ENCODE results near the gene LPP. TPM values are rescaled to one million over a fixed set of nuclear protein-coding genes. Genes with fewer than 3 reads are reported as not detected.
A peak's percentile ranks its signal among the peaks of the same experiment; 100 is the strongest.

LPP gene
- polyA plus RNA-seq, 2 donors: 10.5 to 12.9 TPM

DNA sequence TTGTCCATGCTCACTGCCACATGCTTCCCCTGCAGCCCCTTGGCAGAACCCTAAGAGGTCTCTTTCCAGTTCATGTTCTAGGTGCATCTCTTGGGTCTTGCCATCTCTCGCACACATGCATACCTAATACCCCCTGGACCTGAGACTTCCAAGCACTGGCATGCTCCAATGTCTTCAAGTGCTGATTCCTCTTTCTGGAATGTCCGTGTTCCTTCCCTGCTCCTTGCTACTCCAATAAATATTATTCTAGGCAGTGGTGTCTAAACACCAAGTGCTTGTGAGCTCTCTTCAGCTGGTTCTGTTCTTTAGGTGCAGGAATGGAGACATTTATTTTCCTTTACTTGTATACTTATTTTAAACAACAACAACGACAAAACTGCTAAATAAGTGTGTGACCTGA lies 370.1 kb downstream of the LPP start:
- Histone ChIP-seq H3K4me1 (ENCODE audit: control insufficient read depth in 2 of 2, insufficient read depth in 2 of 2, low read length in 1 of 2) (peaks cover 0 to 2% of the 10 kb centered on the region in 2 donors), H3K4me3 (ENCODE audit: low read depth in 1 of 2, low read length in 2 of 2) (no peak overlapping the region), H3K36me3 (ENCODE audit: control insufficient read depth in 2 of 2, insufficient read depth in 2 of 2, low read length in 1 of 2) (no peaks in the 10 kb centered on the region), H3K9me3 (ENCODE audit: control insufficient read depth in 2 of 2, insufficient read depth in 1 of 2, low read depth in 1 of 2, low read length in 1 of 2) (no peaks in the 10 kb centered on the region), H3K27me3 (ENCODE audit: control insufficient read depth in 1 of 2, insufficient read depth in 2 of 2, low read length in 2 of 2) (no peaks in the 10 kb centered on the region), H3K27ac (ENCODE audit: low read depth in 2 of 2, low read length in 1 of 2) (no peak overlapping the region)
- WGBS, 2 donors: 60 to 83% methylated on average over 3 of the region's 3 CpGs

- WGBS, 2 donors: 79 to 81% methylated on average over 5 of the region's 5 CpGs
- no peaks in the 10 kb centered on the region for H3K36me3 ChIP-seq (ENCODE audit: control insufficient read depth in 2 of 2, insufficient read depth in 2 of 2, low read length in 1 of 2)
- peaks cover 0 to 2% of the 10 kb centered on the region in 2 donors for H3K4me1 ChIP-seq (ENCODE audit: control insufficient read depth in 2 of 2, insufficient read depth in 2 of 2, low read length in 1 of 2)
- H3K9me3 ChIP-seq (ENCODE audit: control insufficient read depth in 2 of 2, insufficient read depth in 1 of 2, low read depth in 1 of 2, low read length in 1 of 2): no peaks in the 10 kb centered on the region
- no peak overlapping the region for H3K27ac ChIP-seq (ENCODE audit: low read depth in 2 of 2, low read length in 1 of 2)
- no peaks in the 10 kb centered on the region for H3K27me3 ChIP-seq (ENCODE audit: control insufficient read depth in 1 of 2, insufficient read depth in 2 of 2, low read length in 2 of 2)
- no peak overlapping the region for H3K4me3 ChIP-seq (ENCODE audit: low read depth in 1 of 2, low read length in 2 of 2)
Measured at GRCh38 chr3:188526057-188526456, 372.1 kb downstream of the LPP start.

GRCh38 chr3:188527389-188527788 lies 373.4 kb downstream of the LPP start:
- Histone ChIP-seq H3K27me3 (ENCODE audit: control insufficient read depth in 1 of 2, insufficient read depth in 2 of 2, low read length in 2 of 2) (no peaks in the 10 kb centered on the region), H3K36me3 (ENCODE audit: control insufficient read depth in 2 of 2, insufficient read depth in 2 of 2, low read length in 1 of 2) (no peaks in the 10 kb centered on the region), H3K4me3 (ENCODE audit: low read depth in 1 of 2, low read length in 2 of 2) (no peak overlapping the region), H3K9me3 (ENCODE audit: control insufficient read depth in 2 of 2, insufficient read depth in 1 of 2, low read depth in 1 of 2, low read length in 1 of 2) (no peaks in the 10 kb centered on the region), H3K27ac (ENCODE audit: low read depth in 2 of 2, low read length in 1 of 2) (no peak overlapping the region), H3K4me1 (ENCODE audit: control insufficient read depth in 2 of 2, insufficient read depth in 2 of 2, low read length in 1 of 2) (peaks cover 0 to 2% of the 10 kb centered on the region in 2 donors)
- WGBS, 2 donors: 91 to 98% methylated on average over 2 of the region's 2 CpGs

DNA sequence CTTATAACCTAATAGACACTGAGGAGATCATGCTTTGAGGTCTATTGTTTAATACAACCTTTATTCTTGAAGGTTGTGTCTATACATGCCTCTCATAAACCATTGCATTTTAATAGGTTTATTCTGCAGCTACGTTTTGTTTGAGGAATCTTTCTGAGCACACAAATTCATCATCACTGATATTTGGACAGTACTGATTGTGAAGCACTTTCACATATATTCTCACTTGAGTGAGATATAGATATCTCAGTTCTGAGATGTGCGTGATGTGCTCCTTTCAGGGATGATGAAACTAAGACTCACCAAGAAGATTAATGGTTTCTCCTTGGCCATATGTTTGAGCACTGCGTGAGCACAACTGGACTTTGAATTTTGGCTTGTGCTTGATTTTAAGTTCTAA lies 374.4 kb downstream of the LPP start:
- no peak overlapping the region for H3K4me3 ChIP-seq (ENCODE audit: low read depth in 1 of 2, low read length in 2 of 2)
- H3K4me1 ChIP-seq (ENCODE audit: control insufficient read depth in 2 of 2, insufficient read depth in 2 of 2, low read length in 1 of 2): peaks cover 0 to 2% of the 10 kb centered on the region in 2 donors
- H3K36me3 ChIP-seq (ENCODE audit: control insufficient read depth in 2 of 2, insufficient read depth in 2 of 2, low read length in 1 of 2): no peaks in the 10 kb centered on the region
- H3K27me3 ChIP-seq (ENCODE audit: control insufficient read depth in 1 of 2, insufficient read depth in 2 of 2, low read length in 2 of 2): no peaks in the 10 kb centered on the region
- H3K9me3 ChIP-seq (ENCODE audit: control insufficient read depth in 2 of 2, insufficient read depth in 1 of 2, low read depth in 1 of 2, low read length in 1 of 2): no peaks in the 10 kb centered on the region
- H3K27ac ChIP-seq (ENCODE audit: low read depth in 2 of 2, low read length in 1 of 2): no peak overlapping the region
- WGBS, 2 donors: 52 to 66% methylated on average over 3 of the region's 3 CpGs

- H3K27ac ChIP-seq (ENCODE audit: low read depth in 2 of 2, low read length in 1 of 2): no peak overlapping the region
- H3K4me1 ChIP-seq (ENCODE audit: control insufficient read depth in 2 of 2, insufficient read depth in 2 of 2, low read length in 1 of 2): peaks cover 0 to 4% of the 10 kb centered on the region in 2 donors
- WGBS, 2 donors: 90 to 92% methylated on average over 3 of the region's 3 CpGs
- no peaks in the 10 kb centered on the region for H3K36me3 ChIP-seq (ENCODE audit: control insufficient read depth in 2 of 2, insufficient read depth in 2 of 2, low read length in 1 of 2)
- no peaks in the 10 kb centered on the region for H3K27me3 ChIP-seq (ENCODE audit: control insufficient read depth in 1 of 2, insufficient read depth in 2 of 2, low read length in 2 of 2)
- no peaks in the 10 kb centered on the region for H3K9me3 ChIP-seq (ENCODE audit: control insufficient read depth in 2 of 2, insufficient read depth in 1 of 2, low read depth in 1 of 2, low read length in 1 of 2)
- H3K4me3 ChIP-seq (ENCODE audit: low read depth in 1 of 2, low read length in 2 of 2): no peak overlapping the region
Measured at GRCh38 chr3:188529228-188529627, 375.3 kb downstream of the LPP start.

DNA sequence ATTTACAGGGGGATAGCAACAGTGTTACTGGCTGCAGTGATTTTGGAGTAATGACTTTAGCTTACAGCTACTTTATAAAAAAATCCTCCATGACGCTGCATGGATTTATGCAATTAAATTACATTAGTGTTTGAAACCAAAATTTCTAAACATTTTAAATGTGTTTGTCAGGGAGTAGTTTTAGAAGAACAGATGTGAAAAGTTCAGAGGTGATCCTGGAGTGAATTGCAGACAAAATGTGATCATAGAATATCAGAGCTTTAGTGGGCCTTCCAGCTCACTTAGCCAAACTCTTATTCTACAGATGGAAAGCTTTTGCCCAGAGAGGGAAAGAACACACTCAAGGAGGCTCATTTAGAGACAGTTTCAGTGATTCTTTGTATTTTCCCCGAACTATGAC lies 376.3 kb downstream of the LPP start:
- 80 to 85% methylated on average over 2 of the region's 2 CpGs for WGBS, 2 donors
- no peaks in the 10 kb centered on the region for H3K27me3 ChIP-seq (ENCODE audit: control insufficient read depth in 1 of 2, insufficient read depth in 2 of 2, low read length in 2 of 2)
- H3K4me1 ChIP-seq (ENCODE audit: control insufficient read depth in 2 of 2, insufficient read depth in 2 of 2, low read length in 1 of 2): peaks cover 0 to 2% of the 10 kb centered on the region in 2 donors
- H3K4me3 ChIP-seq (ENCODE audit: low read depth in 1 of 2, low read length in 2 of 2): no peak overlapping the region
- no peak overlapping the region for H3K27ac ChIP-seq (ENCODE audit: low read depth in 2 of 2, low read length in 1 of 2)
- no peaks in the 10 kb centered on the region for H3K9me3 ChIP-seq (ENCODE audit: control insufficient read depth in 2 of 2, insufficient read depth in 1 of 2, low read depth in 1 of 2, low read length in 1 of 2)
- H3K36me3 ChIP-seq (ENCODE audit: control insufficient read depth in 2 of 2, insufficient read depth in 2 of 2, low read length in 1 of 2): no peaks in the 10 kb centered on the region

DNA sequence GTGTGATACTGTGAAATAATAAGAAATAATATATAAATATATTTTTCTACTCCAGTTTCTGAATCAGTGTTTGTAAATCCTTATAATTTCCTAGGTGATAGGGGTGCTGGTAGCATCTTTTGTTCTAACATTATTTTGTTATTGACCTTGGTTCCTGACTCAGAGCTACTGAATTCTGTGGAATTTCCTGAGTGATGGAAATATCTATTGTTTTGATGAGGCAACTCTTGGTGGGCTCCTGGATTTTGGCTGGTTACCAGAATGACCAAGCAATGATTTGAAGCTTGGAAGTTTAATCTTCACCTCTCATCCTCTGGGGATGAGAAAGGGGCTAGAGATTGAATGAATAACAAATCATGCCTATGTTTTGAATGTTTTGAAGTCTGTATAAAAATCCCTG lies 377.3 kb downstream of the LPP start:
- Histone ChIP-seq H3K9me3 (ENCODE audit: control insufficient read depth in 2 of 2, insufficient read depth in 1 of 2, low read depth in 1 of 2, low read length in 1 of 2) (no peaks in the 10 kb centered on the region), H3K4me3 (ENCODE audit: low read depth in 1 of 2, low read length in 2 of 2) (no peak overlapping the region), H3K36me3 (ENCODE audit: control insufficient read depth in 2 of 2, insufficient read depth in 2 of 2, low read length in 1 of 2) (no peaks in the 10 kb centered on the region), H3K27me3 (ENCODE audit: control insufficient read depth in 1 of 2, insufficient read depth in 2 of 2, low read length in 2 of 2) (no peaks in the 10 kb centered on the region), H3K4me1 (ENCODE audit: control insufficient read depth in 2 of 2, insufficient read depth in 2 of 2, low read length in 1 of 2) (peaks cover 0 to 2% of the 10 kb centered on the region in 2 donors), H3K27ac (ENCODE audit: low read depth in 2 of 2, low read length in 1 of 2) (no peak overlapping the region)

DNA sequence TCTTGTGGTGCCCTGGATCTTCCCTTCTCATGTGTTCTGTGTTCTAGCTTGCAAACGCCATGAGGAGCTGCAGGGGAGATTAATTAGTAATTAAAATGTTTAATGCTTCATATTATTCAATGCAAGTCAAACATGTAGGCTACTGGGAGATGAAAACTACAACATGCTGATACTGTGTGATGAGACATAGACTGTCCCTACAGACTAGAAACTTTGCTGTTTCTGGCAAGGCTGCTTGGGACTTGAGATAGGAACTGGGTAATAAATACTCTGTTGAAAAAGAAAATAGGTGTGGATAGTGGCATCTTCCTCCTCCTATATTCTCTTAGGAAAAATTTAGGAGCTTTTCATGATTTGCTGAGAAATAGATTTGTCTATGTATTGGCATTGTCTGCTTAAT lies 379.2 kb downstream of the LPP start:
- WGBS, 2 donors: 39 to 49% methylated on average over 1 of the region's 1 CpG
- H3K36me3 ChIP-seq (ENCODE audit: control insufficient read depth in 2 of 2, insufficient read depth in 2 of 2, low read length in 1 of 2): no peaks in the 10 kb centered on the region
- no peak overlapping the region for H3K27ac ChIP-seq (ENCODE audit: low read depth in 2 of 2, low read length in 1 of 2)
- H3K4me1 ChIP-seq (ENCODE audit: control insufficient read depth in 2 of 2, insufficient read depth in 2 of 2, low read length in 1 of 2): peaks cover 0 to 2% of the 10 kb centered on the region in 2 donors
- no peaks in the 10 kb centered on the region for H3K27me3 ChIP-seq (ENCODE audit: control insufficient read depth in 1 of 2, insufficient read depth in 2 of 2, low read length in 2 of 2)
- H3K4me3 ChIP-seq (ENCODE audit: low read depth in 1 of 2, low read length in 2 of 2): no peak overlapping the region
- H3K9me3 ChIP-seq (ENCODE audit: control insufficient read depth in 2 of 2, insufficient read depth in 1 of 2, low read depth in 1 of 2, low read length in 1 of 2): no peaks in the 10 kb centered on the region

- no peaks in the 10 kb centered on the region for H3K9me3 ChIP-seq (ENCODE audit: control insufficient read depth in 2 of 2, insufficient read depth in 1 of 2, low read depth in 1 of 2, low read length in 1 of 2)
- H3K4me3 ChIP-seq (ENCODE audit: low read depth in 1 of 2, low read length in 2 of 2): no peak overlapping the region
- H3K27me3 ChIP-seq (ENCODE audit: control insufficient read depth in 1 of 2, insufficient read depth in 2 of 2, low read length in 2 of 2): no peaks in the 10 kb centered on the region
- WGBS, 2 donors: 49 to 57% methylated on average over 4 of the region's 4 CpGs
- no peaks in the 10 kb centered on the region for H3K36me3 ChIP-seq (ENCODE audit: control insufficient read depth in 2 of 2, insufficient read depth in 2 of 2, low read length in 1 of 2)
- H3K4me1 ChIP-seq (ENCODE audit: control insufficient read depth in 2 of 2, insufficient read depth in 2 of 2, low read length in 1 of 2): peaks cover 0 to 2% of the 10 kb centered on the region in 2 donors
- peak overlapping the region in 1 of 2 donors; percentile 26 for H3K27ac ChIP-seq (ENCODE audit: low read depth in 2 of 2, low read length in 1 of 2)
Measured at GRCh38 chr3:188533612-188534357, 379.8 kb downstream of the LPP start.

GRCh38 chr3:188534633-188535032 lies 380.7 kb downstream of the LPP start:
- WGBS, 2 donors: 81 to 90% methylated on average over 1 of the region's 1 CpG
- no peaks in the 10 kb centered on the region for H3K36me3 ChIP-seq (ENCODE audit: control insufficient read depth in 2 of 2, insufficient read depth in 2 of 2, low read length in 1 of 2)
- no peak overlapping the region for H3K27ac ChIP-seq (ENCODE audit: low read depth in 2 of 2, low read length in 1 of 2)
- H3K4me3 ChIP-seq (ENCODE audit: low read depth in 1 of 2, low read length in 2 of 2): no peak overlapping the region
- H3K27me3 ChIP-seq (ENCODE audit: control insufficient read depth in 1 of 2, insufficient read depth in 2 of 2, low read length in 2 of 2): no peaks in the 10 kb centered on the region
- H3K4me1 ChIP-seq (ENCODE audit: control insufficient read depth in 2 of 2, insufficient read depth in 2 of 2, low read length in 1 of 2): peaks cover 0 to 2% of the 10 kb centered on the region in 2 donors
- no peaks in the 10 kb centered on the region for H3K9me3 ChIP-seq (ENCODE audit: control insufficient read depth in 2 of 2, insufficient read depth in 1 of 2, low read depth in 1 of 2, low read length in 1 of 2)
